GM18858 (cell line): ENCODE results near the gene RPL28.

ENCODE experiments used
- ATAC-seq: cut with Tn5 transposase; IDR thresholded peaks from one replicate; pipeline ENCODE4 v1.9.1; 2021; ENCODE audit not compliant: unreplicated experiment

RPL28 gene

DNA sequence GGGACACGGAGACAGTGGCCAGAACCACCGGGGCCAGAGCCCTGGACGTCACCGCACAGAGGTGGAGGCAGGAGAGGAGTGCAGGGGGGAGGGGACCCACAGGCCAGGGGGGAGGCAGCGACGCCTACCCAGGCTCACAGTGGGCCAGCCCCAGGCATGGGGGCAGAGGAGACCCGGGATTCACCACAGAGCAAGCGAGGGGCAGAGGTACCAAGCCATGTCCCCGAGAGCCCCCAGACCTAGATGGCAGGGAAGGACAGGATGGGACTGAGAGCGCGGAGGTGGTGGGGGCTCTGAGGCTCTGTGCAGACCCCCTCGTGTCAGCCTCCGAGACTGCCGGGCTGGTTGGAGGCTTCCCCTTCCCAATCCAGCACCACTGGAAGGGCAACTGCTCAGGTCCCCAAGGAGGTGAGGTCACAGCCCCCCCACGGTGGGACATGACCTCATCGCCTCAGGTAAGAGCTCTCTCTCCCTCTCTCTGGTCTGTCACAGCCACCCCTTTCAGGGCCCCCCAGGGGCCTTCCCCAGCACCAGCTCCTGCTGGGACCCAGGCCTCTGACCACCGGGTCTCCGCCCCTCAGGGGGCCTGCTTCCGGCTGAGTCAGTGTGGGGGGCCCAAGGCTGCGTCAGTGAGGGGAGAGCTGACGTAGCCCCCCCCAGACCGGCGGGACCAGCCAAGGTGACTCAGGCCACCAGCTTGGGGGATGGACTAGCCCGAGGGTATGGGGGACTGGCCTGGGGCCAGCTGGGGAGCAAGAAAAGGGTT, 13.2 kb upstream of the RPL28 start:
- ATAC-seq: no peak

DNA sequence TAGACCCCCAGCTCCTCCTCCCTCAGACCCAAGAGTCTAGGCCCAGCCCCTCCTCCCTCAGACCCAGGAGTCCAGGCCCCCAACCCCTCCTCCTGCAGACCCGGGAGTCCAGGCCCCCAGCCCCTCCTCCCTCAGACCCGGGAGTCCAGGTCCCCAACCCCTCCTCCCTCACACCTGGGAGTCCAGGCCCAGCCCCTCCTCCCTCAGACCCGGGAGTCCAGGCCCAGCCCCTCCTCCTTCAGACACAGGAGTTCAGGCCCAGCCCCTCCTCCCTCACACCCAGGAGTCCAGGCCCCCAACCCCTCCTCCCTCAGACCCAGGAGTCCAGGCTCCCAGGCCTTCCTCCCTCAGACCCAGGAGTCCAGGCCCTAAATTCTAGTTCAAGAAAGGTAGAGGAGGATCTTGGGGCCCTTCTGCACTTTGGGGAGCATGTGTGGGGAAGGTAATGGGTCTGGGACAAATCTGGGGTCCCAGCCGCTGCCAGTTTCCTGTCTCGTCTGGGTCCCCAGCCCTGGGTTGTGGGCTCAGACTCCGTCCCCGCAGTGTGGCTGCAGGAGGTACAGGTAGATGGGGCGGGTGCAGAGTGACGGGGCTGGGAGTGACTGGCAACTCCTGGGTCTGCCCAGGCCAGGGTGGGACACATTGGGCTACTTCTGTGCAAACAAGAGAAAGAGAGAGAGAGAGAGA, 12.3 kb upstream of the RPL28 start:
- no peak for ATAC-seq

DNA sequence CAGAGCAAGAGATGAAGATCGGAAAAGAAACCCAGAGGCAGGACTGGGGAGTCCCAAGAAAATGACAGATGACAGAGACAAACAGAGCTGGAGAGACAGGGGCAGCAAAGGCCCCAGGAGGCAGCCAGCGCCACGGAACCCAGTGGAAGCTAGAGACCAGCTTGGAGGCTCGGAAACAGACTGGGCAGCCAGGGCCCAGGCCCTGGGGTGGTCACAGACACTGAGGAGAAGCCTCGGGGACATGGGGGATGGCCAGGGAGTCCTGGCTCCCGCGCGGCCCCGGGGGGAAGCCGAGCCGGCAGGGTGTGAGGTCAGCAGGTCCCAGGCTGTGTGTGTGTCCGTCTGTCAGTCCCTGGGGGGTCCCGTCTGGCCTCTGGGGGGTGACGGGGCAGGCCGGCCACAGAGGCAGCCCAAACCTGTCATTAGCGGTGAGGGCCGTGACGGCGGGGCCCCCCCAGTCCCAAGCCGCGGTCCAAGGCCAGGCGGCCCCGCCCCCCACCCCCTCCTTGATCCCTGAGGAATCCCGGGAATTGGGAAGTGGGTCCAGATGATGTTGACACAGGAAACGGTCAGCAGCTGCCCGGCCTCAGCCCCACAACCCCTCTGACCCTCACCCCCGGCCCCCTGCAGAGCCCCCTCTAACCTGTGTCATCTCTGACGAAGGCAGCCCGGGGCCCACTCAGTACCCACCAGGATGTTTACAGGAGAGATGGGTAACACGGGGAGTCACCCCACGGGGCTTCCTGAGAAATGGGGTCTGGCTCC, 11.6 kb upstream of the RPL28 start:
- ATAC-seq: no peak

DNA sequence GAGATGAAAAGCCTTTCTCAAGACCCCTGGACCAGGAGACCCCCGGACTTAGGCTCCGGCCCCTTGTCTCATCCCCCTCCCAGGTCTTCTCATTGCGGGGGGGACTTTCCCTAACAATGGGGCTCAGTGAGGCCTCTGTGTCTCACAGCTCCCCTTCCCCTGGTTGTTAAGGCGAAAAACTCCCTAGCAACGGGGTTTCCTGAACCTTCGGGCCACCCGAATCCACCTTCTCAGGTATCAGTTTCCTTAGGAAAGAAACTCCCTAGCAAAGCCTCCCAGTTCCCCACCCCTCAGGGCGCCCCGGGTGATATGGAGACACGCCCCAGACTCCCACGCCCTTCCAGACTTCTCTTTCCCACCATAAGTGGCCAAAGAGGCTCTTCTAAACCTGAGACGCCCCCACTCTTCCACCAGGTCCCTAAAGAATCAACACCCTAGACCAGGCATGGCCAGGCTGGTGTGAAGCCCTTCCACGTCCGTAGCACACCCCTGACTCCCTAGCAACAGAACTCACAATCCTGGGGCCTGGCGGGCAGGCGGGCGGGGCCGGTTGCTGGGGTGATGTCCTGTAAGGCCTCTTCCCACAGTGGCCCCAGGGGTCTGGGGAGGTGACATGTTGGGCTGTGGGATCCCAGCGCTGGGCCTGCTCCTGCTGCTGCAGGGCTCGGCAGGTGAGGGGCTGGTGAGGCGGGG, 9.3 kb upstream of the RPL28 start, which contains the start of gene TMEM190:
Gene TMEM190, plus strand, starts transcription at position 586 of the 693 bp plus-strand sequence. Its CDS starts 28 bp downstream, at position 614.
- ATAC-seq: no peak

DNA sequence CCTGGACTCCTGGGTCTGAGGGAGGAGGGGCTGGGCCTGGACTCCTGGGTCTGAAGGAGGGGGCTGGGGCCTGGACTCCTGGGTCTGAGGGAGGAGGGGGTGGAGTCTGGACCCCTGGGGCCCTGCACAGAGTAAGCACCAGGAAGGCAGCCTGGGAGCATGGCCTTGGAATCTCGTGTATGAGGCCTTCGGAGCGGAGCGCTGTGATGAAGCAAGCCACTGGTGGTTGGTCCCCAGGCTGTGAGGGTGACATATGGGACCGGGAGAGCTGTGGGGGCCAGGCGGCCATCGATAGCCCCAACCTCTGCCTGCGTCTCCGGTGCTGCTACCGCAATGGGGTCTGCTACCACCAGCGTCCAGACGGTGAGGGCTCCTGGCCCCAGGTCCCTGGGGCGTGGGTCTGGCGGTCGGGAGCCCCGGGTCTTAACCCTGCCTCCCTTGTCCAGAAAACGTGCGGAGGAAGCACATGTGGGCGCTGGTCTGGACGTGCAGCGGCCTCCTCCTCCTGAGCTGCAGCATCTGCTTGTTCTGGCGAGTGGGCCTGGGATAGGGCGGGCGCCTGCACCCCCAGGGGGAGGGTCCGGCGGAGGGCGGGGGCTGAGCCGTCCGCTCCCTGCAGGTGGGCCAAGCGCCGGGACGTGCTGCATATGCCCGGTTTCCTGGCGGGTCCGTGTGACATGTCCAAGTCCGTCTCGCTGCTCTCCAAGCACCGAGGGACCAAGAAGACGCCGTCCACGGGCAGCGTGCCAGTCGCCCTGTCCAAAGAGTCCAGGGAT, 8.2 kb upstream of the RPL28 start:
- ATAC-seq: no peak

DNA sequence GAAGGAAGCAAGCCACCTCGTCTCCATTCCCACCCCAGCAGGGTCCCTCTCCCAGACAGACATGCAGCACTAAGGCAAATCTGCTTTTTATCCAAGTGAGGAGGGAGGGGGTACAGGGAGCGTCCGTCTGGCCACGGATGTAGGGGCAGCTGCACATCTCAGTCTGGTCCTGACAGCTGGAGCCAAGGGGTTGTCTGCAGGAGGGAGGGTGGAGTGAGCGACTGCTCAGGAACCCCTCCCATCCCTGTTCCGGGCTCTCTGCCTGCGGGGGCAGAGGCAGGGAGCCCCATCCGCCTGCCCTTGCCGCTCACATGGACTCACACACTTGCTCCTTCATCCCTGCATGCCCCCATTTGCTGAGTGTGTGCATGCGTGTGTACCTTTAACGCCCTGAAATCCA, 6.6 kb upstream of the RPL28 start:
- ATAC-seq: no peak

DNA sequence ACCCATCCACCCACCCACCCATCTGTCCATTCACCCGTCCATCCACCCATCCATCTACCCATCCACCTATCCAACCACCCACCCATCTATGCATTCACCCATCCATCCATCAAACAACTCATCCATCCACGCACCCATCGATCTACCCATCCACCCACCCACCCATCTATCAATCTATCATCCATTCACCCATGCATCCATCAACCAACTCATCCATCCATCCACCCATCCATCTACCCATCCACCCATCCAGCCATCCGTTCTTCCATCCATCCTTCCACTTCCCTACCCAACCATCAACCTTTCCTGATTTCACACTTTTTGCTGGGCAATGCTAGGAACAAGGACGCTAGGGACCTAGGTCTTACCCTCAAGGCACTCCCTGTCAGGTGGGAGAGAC, 3.7 kb upstream of the RPL28 start:
- no peak for ATAC-seq

DNA sequence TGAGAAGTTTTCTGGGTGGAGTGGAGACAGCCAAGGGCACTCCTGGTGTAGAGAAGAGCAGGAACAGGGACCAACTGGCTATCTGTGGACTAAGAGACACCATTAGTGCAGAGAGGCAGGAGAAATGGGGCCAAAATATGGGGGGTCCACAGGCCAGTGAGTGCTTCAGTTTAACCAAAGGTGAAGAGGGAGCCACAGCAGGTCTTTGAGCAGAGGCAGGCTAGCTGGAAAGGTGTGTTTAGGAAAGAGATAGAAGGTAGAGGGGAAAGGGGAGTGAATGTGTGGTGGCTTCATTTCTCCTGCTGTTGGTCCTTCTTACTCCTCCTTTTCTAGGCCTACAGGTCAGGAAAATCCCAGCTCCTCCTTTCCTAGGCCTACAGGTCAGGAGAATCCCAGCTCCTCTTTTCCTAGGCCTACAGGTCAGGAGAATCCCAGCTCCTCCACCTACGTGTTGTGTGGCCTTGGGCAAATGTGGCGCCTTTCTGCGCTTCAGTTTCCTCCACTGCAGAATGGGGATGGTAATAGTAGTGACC, 3.1 kb upstream of the RPL28 start:
- no peak for ATAC-seq

DNA sequence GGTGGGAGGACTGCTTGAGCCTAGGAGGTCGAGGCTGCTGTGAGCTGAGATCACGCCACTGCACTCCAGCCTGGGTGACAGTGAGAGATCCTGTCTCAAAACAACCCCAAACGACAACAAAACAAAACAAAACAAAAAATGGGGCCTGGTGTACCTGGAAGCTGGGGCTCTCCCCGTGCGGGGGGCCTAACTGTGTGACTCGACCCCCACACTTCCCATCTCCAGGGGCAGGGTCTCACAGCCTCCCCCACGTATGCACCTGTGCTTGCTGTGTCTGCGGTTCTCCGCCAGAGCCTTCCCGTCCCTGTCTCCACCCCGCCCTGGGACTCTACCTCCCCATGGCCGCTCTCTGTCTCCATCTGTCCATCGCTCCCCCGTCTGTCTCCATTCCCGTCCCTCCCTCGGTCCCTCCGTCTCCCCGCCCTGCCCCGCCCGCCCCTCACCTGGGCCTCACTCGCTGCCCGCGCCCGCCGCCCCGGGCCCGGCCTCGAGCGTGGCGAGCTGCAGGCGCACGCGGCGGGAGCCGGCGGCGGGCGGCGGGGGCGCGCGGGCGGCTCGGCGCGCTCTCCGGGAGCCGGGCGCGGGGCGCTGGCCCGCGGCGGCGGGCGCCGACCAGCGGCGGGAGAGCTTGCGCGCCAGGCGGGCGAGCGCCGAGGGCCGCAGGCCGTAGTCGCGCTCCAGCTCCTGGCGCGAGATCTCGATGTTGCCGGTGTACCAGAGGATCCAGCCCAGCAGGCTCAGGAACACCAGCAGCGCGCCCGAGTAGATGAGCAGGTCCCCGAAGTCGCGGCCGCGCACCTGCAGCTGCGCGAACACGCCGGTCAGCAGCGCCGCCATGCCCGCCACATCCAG, 2.2 kb upstream of the RPL28 start:
- no peak for ATAC-seq

DNA sequence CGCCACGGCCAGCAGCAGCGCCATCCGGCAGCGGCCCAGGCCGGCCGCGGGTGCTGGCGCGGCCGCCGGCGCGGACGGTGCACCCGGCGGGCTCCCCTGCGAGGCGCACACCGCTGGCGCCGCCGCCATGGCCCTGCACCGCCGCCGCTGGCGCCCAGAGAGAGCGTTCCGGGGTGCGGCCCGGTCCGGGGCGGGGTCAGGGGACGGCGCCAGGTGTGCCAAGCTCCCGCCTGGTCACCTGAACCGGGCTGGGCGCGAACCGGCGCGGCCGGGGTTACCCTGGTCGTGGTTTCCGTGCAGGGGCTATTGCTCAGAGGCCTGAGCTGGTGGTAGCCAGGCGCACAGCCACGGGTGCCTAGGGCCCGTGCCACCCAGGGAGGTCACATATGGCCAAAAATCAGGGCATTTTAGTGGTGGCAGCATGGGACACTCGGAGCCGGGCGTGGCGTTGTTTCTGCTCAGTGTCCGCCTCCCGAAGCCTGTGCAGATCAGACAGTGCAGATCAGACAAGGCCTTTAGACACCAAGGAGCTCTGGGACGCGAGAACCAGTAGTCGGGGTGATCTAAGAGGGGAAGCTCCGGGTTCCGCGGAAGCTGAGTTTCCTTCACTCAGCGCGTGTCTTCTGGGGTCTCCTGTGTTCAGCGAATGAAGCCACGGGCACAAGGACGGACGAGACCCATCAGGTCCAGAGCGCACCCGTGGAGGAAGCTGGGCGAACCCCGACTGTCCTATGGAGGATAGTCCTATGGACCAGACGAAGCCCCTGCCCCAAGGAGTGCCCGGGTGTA, 1.4 kb upstream of the RPL28 start, which contains the start of gene TMEM238:
Gene TMEM238, minus strand, starts transcription at position 162 of the 789 bp plus-strand sequence. Its CDS starts 33 bp downstream, at position 129.
- ATAC-seq: no peak

DNA sequence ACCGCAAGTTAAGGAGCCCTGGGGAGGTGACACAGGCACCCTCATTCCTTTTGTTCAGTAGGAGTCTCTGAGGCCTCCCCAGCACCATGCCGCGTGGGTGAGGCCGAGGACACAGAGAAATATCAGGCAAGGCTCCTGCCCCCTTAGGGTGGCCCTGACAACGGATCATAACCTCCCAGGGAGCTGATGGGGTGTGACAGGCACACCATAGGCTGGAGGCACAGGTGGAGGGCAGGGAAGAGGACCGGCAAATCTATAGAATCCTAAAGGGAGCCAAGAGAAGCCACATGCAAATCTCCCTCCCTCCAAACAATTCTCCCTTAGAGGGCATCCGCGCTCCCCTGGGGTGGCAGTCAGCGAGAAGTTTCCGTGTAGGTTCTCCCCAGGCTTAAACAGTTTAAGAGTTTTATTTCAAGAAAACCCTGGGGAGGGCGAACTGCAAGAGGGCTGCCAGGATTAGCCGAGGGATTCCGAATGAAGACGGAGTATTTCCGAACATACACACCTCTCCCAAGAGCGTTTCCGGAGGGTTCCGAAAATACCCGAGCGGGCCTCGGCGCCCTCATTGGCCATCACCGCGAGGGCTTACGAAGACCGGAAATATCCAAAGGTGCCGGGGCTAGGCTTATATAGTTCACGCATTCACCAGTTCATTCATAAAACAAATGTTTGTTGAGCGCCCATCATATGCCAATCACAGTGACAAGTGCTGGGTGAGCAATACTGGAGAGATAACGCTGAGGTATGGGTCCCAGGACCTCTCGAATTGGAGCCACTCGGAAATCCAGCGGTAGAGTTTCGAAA, 610 bp upstream of the RPL28 start:
- ATAC-seq: peak; percentile 47

DNA sequence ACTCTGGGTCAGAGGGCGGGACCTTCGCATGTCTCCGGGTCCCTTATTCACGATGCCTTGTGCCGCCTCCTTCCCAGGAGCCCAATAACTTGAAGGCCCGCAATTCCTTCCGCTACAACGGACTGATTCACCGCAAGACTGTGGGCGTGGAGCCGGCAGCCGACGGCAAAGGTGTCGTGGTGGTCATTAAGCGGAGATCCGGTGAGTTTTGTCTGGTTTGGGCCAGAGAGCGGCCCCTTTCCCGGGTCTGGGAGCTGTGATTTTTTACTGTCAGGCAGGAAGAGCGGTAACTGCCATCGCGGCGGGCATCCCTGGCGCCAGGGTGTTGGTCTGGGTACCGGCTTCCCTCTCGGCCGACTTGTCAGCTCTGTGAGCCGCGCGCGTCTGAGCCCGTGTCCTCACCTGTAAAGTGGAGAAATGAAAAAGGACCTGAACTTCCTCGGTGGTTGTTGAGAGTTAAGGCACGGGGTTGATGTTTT, 800 bp downstream of the RPL28 start:
- no peak for ATAC-seq

DNA sequence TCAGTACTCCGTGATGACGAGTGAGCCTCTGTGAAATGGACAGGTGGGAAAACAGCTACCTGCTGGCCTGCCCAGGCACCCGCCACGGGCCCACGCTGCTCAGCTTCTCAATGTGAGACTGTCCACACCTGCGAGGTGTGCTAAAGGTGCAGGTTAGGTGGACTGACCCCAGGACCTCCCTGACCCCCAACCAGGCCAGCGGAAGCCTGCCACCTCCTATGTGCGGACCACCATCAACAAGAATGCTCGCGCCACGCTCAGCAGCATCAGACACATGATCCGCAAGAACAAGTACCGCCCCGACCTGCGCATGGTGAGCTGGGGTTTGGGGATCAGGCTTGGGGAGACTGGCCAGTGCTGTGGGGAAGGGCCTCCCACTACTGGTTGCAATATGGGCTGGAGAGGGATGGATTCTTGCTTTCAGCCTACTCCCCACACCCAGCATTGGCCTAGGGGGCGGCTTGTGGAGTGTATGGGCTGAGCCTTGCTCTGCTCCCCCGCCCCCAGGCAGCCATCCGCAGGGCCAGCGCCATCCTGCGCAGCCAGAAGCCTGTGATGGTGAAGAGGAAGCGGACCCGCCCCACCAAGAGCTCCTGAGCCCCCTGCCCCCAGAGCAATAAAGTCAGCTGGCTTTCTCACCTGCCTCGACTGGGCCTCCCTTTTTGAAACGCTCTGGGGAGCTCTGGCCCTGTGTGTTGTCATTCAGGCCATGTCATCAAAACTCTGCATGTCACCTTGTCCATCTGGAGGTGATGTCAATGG, 2.2 kb downstream of the RPL28 start:
- no peak for ATAC-seq

DNA sequence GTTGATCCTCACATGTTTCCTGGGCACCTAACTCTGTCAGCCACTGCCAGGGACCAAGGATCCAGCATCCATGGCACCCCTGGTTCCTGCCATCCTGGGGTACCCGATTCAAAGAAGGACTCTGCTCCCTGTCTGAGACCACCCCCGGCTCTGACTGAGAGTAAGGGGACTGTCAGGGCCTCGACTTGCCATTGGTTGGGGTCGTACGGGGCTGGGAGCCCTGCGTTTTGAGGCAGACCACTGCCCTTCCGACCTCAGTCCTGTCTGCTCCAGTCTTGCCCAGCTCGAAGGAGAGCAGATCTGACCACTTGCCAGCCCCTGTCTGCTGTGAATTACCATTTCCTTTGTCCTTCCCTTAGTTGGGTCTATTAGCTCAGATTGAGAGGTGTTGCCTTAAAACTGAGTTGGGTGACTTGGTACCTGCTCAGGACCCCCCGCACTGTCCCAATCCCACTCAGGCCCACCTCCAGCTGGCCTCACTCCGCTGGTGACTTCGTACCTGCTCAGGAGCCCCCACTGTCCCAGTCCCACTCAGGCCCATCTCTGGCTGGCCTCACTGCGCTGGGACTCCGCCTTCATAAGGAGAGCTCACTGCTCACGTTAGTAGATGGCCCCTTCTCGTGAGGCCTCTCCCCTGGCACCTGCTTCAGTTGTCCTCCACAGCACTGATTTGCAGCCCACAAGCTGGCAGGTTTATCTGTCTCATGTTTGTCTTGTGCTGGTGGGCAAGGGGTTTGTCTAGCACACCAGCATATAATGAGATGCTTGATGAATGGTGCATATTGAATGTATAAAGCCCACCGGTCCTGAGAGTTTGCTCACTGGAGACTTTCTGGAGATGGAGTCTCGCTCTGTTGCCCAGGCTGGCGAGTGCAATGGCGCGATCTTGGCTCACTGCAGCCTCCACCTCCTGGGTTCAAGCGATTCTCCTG, 3.9 kb downstream of the RPL28 start:
- no peak for ATAC-seq

DNA sequence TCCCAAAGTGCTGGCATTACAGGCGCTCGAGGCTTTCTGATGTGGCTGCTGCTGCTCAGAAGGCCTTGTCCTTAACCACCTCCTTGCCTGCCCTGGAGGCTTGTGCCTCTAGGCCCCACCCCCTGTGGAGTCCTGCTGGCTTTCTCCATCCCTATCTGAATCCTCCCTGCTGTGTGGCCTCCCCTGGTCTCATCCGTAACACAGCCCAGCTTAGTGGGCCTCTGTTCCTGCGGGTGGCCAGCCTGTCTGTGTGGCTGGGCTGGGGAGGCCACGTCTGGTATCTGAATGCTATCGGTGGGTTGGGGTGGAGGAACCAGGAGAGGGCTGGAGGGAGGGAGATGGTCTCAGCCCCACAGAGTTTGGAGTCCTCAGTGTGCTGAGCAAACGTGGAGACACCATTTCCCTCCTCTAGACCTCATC, 4.7 kb downstream of the RPL28 start:
- no peak for ATAC-seq
